ENCODE results near the gene COL26A1.
"Not testable (repeated sequence)": the region's sequence is repeated elsewhere in the genome, so short reads cannot be mapped to it uniquely, and the experiment has no call there.

The COL26A1 gene

GRCh38 chr7:101598422-101598985 is 235.8 kb downstream of the COL26A1 start:
- no peak for DNase-seq (ENCODE audit: low read depth)

DNA sequence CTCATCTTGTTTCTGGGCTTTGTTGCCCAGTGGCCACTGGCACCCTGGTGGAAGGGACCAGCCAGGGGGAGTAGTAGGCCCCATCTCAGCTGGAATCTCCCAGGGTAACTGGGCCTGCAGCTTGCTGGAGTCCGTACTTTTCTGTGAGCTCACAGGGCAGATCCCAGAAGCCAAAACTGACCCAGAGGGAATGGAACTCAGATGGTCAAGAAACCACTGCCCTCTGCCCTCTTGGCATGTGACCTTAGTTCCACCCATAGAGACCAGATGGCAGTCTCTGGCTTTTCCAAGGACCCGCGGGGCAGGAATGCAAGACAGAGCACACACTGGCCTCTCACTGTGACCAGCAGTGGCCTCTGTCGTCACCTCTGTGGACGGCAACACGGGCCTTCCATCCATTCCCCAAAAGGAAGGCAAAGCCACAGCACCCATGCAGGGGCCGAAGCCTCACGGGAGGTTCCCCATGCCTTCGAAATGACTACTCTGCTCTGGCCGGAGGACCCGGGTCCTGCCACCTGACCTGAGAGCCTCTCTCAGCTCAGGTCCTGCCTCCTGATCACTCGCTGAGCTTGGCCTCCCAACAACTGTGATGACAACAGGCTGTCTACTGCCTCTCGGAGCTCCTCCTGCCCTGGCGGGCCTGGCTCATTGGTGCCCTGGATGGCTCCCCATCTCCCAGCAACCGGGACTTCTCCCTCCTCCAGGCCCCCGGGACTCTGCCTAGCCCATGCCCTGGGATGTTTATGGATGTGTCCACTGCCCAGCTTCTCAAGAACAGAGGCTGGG is 236.5 kb downstream of the COL26A1 start:
- no peak for DNase-seq (ENCODE audit: low read depth)

- no peak for DNase-seq (ENCODE audit: low read depth)
Observed at GRCh38 chr7:101599787-101600186, 237.1 kb downstream of the COL26A1 start.

- no peak for DNase-seq (ENCODE audit: low read depth)
Observed at GRCh38 chr7:101602082-101602481, 239.4 kb downstream of the COL26A1 start.

DNA sequence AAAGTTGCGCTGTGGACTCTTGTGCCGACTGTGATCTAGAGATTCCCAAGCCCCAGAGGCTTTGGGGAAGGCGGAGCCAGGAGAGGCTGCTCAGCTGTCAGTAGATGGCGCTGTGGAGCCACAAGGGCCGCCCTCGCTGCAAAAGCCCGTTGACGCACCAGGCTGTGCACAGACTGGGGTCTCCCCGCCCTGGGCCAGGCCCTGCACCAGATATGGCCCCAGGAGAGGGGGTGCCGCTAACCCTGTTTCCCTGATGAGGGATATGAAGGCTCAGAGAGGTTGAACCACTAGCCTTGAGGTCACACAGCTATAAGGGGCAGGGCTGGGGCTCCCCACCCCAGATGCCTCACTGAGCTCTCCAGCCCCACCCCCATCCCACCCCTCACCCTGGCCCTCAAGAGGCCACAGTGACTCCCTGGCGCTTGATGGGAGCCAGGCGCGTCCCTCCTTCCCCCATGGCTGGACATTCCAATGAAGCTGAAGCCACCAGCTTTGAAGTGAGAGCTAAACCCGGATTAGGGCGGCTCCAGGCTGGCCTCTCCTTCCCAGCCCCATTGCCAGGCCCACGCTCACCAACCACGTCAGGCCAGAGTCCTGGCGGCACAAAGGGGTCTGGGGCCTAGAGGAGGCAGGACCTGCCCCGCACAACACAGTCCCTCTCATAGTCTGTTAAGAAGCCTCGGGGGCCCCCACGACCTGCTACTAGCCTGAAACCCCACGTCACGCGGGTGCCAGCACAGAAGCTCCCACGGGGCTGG is 240.0 kb downstream of the COL26A1 start:
- DNase-seq (ENCODE audit: low read depth): peak; percentile 56

DNA sequence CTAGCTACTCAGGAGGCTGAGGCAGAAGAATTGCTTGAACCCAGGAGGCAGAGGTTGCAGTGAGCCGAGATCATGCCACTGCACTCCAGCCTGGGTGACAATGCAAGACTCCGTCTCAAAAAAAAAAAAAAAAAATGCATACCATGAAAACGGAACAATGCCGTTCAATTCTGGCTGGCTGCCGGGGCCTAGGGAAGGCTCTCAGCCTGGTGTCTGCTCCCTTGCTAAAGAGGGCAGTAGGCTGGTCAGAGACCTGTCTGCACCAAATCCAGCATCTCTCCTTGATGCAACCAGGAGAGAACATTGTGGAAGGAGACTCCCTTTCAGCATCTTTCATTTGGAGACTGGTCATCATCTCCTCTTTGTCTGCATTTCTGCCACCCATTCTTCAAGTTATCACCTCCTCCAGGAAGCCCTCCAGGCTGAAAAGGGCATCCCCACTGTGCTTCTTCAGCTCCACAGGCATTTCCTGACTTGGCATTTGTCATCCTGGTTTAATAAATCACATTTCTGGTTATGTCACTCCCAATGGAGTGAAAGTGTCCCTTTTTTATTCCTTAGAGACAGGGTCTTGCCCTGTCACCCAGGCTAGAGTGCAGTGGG is 241.8 kb downstream of the COL26A1 start:
- DNase-seq (ENCODE audit: low read depth): no peak

DNA sequence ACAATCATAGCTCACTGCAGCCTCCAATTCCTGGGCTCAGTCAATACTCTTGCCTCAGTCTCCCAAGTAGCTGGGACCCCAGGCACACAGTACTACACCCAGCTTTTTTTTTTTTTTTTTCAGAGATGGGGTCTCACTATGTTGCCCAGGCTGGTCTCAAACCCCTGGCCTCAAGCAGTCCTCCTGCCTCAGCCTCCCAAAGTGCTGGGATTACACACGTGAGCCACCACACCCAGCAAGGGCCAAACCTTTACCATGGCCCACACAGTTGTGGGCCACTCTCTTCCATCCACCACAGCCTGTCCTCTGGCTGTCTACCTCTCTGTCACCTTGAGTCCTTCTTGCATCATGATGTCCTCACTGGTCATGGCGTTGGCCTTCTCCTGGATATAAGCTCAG is 242.3 kb downstream of the COL26A1 start:
- DNase-seq (ENCODE audit: low read depth): not testable (repeated sequence)

DNA sequence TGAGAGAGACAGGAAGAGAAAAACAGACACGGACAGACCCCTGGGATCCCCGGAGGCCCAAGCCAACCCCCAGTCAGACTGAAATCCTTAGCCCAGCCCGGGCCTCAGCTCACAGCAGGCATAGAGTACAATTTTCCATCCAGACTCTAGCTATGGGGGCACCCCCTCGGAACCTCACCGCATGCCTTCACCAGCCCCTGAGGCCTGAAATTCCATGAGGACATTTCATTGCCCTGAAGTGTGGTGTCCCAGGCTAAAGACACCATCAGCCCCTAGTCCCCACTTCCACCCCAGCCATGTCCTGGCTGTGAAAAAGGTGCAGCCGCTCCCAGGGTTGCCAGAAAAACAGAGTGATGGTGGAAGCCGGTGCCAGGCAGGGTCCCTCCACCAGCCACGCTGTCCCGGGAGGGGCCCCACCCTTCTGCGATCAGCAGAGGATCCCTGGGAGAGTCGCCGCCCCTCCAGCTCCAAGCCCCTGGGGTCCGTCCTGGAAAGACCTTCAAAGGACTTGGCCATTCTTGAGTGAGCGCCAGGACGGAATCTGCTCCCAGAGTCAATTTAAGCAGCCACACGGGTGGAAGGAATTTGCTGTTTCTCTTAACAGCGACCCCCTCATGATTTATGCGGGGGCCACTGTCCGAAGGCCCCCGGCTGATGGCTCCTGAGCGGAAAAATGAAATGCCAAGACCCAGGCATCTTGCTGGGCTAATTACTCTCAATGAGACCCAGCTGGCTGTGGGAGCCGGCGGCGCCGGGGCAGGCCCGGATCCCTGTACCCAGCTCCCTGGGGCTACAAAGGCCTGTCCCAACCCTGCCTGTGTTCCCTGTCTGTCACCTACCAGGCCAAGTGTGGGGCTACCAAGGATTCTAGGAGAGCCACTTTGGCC is 243.2 kb downstream of the COL26A1 start:
- DNase-seq (ENCODE audit: low read depth): no peak

GRCh38 chr7:101606498-101606923 is 243.8 kb downstream of the COL26A1 start:
- no peak for DNase-seq (ENCODE audit: low read depth)

Data from activated T-cell treated with anti-CD3 and anti-CD28 coated beads for 24 hours (primary cell).